HG03025 (cell line): ENCODE measurements around the gene QSOX2.
A peak's percentile ranks its signal among the peaks of the same experiment; 100 is the strongest.
"Not testable (repeated sequence)": the region's sequence is repeated elsewhere in the genome, so short reads cannot be mapped to it uniquely, and the experiment has no call there.

Experiments
- ATAC-seq: cut with Tn5 transposase; IDR thresholded peaks from one replicate; pipeline ENCODE4 v1.9.1; 2021; ENCODE audit warnings: mild to moderate bottlenecking, moderate library complexity; ENCODE audit not compliant: unreplicated experiment, low FRiP score

Gene QSOX2

DNA sequence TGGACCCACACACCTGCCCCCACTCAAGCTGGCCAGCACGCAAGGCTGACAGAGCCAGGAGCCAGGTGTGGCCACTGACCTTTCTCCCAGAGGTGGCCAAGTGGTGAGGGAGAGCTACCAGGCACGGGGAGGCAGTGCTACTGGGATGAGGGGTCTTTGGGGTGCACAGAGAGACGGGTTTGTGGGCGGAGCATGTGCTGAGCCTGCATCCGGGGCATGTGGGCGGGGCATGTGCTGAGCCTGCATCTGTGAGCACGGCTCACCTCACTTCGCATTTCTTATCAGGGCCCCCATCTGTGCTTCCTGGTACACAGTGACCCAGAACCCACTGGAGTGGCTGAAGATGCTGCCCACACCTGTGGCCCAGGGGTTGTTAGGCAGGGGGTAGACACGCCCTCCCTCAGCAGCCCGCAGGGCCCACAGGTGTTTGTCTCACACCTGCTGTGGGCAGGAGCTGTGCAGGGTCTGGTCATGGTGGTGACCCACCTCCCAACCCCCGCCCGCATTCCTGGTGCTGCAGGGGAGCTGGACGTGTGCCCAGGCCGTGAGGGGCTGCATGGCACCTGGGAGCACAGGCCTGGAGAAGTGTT is 36.8 kb upstream of the QSOX2 start:
- ATAC-seq, result no peak

DNA sequence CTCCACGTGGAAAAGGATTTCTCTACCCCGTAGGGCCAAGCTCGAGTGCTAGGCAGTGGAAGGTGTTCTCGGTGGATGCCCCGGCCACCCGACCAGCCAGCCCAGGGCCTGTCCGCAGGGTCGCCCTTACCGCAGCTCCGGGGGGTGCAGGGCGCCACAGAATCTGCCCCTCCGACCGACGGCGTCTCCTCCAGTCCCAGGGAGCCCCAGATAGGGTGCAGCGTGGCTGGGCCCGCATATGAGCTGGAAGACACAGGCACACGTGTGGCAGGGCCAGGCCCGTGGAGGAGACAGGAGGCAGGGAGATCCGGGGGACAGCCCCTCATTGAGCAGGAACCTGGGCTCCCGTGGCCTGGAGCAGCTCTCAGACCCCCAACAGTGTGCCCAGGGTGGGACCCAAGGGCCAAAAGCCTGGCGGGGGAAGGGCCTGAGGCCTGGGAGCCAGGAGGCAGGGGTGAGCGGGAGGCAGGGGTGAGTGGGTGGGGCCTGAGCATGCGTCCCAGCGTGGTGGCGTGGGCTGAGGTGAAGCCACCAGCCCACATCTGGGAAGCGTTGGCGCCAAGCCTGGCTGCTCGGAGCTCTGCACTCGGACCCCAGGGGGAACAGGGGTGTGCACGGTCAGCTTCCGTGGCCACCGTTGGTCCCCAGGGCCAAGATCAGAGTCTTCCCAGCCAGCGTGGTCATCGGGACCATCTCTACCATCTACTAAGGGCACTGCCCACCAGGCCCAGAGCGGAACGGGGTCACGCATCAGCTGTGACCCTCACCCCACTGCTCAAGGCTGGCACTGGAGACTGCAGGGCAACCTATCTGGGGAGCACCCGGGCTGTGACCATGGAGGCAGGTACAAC is 36.0 kb upstream of the QSOX2 start:
- ATAC-seq, result no peak

- no peak for ATAC-seq
Observed at GRCh38 chr9:136280535-136281315, 35.1 kb upstream of the QSOX2 start.

DNA sequence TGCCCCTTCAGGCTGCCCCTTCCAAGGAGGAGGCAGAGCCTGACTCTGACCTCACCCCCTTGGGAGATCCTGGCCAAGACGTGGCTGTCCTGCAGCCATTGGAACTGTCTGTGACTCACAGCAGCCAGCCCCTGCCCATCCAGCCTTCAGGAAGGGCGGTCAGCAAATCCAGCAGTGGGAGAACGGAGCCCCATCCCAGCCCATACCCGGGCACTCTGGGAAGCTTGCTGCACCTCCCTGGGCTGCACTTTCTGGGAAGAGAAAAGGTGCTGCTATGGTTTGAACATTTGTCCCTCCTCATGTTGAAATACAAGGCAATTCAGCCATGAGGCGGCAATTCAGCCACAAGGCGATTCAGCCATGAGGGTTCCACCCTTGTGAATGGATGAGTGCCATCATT is 33.9 kb upstream of the QSOX2 start:
- no peak for ATAC-seq

DNA sequence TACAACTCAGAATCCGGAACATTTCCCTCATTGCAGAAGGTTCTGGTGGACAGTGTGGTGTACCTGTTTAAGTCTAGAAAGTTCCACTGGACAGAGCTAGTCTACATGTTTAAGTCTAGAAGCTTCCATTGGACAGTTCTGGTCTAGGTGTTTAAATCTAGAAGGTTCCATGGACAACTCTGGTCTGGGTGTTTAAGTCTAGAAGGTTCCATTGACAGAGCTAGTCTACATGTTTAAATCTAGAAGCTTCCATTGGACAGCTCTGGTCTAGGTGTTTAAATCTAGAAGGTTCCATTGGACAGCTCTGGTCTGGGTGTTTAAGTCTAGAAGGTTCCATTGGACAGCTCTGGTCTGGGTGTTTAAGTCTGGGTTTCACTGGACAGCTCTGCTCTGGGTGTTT is 33.3 kb upstream of the QSOX2 start:
- ATAC-seq, result no peak

DNA sequence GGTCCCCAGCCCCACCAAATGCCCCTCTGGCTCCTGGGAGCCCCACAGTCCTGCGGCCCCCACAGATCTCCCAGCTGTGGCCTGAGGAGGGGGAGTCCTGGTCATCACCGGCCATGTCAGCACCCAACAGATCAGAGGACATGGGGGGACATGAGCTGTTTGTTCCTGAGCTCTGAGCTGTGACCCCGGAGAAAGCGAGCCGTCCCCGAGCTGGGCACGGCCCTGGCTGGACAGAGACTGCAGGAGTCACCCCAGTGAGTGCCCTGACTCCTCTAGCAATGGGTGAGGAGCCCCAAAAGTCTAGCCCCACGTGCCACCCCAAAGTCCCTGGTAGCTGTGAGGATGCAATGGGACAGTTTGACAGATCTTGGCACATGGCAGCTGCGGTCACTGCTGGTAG is 32.6 kb upstream of the QSOX2 start:
- no peak for ATAC-seq

DNA sequence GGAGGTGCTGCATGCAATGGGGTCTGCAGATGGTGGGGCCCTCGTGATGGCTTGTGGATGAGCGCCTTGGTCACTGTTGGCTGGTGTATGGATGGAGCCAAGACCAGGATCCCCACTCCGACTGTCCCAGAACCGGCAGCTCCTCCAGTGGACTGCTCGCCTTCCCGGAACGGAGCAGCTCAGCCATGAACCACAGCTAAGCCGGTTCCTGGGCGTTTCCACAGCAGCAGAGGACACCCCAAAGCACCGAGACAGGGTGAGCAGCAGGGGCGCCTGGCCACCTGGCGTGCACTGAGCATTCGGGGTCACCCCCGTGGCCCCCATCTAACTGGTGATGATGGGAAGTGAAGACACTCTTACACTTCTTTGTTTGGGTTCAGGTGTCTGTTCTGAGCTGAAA is 32.1 kb upstream of the QSOX2 start:
- ATAC-seq, result no peak

- ATAC-seq, result no peak
Observed at GRCh38 chr9:136276716-136277115, 31.1 kb upstream of the QSOX2 start.

GRCh38 chr9:136275655-136276429 is 30.2 kb upstream of the QSOX2 start:
- ATAC-seq, result no peak

DNA sequence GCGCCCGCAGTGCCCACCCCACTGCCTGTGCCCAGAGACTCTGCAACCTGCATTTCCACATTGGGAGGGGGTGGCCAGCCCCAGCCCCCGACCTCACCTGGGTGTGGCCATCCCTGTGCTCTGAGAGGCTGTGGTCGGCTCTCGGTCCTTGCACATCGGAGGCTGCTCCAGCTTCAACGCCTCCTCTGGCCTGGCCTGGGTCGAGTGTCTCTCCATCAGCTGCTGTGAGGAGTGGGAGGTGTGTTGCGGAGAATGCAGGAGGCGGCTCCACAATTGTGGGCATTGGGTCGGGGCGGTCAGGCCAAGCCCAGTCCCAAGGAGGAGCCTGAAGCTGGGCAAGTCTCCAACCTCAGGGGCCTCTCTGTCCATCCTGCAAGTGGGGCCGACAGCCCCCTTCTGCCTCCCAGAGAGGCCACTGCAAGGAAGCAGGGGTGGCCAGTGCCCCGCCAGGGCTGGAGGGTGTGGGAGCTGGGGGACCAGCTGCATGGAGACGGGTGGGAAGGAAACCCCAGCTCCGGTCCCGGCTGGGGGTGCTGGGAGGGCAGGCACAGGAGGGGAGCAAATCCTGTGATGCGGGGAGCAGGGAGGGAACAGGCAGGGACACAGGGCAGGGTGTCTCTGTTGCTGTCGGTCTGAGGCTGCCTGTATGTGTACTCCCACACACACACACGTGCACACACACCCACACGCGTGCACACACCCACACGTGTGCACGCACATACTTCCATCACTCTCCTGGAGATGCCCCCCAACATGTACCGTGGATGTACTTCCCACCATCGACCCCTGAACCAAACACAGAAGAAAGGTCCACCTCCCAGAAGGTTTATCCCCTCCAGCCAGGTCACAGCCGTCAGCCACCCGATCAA is 29.4 kb upstream of the QSOX2 start:
- no peak for ATAC-seq

GRCh38 chr9:136273921-136274785 is 28.5 kb upstream of the QSOX2 start:
- no peak for ATAC-seq

DNA sequence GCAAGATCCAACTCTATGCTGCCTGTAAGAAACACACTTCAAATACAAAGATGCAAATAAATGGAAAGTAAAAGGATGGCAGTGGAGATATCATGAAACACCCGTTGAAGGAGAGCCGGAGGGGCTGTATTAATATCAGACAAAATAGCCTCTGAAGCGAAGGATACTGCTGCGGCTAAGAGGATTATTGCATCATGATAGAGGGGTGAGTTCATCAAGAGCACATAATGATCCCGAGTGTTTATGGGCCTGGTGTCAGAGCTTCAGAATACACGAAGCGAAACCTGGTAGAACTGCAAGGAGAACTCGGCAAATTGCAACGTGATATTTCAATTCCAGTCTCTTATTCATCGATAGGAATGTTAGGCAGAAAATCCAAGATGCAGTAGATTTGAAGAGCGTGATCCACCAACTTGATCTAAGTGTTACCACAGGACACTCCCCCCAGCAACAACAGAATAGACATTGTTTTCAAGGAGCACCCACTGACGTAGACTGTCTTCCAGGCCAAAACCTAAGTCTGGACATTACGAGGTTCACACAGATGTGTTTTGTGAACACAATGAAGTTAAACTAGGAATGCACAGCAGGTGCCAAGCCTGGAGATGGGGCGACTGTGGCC is 27.7 kb upstream of the QSOX2 start:
- ATAC-seq, result no peak

DNA sequence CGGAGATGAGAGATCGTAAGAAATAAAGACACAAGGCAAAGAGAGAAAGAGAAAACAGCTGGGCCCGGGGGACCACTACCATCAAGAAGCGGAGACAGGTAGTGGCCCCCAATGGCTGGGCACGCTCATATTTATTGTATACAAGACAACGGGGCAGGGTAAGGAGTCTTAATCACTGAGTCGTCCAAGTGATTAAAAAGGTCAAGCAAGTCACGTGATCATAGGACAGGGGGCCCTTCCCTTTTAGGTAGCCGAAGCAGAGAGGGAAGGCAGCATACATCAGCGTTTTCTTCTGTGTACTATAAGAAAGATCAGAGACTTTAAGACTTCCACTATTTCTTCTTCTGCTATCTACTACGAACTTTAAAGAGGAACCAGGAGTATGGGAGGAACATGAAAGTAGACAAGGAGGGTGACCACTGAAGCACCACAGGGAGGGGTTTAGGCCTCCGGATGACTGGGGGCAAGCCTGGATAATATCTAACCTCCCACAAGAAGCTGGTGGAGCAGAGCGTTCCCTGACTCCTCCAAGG is 24.6 kb upstream of the QSOX2 start:
- no peak for ATAC-seq

GRCh38 chr9:136268735-136269134 is 23.1 kb upstream of the QSOX2 start:
- ATAC-seq, result no peak

DNA sequence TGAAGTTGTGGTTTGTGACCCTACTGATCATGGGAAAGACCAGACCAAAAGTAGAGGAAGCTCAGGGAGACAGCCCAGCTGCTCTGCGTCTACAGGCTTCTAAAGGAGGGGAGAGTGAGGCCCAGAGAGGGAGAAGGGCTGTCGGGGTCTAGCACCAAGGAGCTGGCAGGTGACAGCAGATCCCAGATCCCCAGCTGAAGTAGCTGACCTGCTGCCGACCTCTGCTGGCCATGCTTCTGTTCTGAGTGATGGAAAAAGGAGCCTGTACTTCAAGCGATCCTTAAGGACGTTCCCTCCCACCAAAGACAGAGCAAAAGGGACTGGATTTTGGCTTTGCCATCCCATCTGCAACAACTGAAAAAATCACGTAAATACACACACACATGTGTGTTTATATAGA is 22.7 kb upstream of the QSOX2 start:
- no peak for ATAC-seq

DNA sequence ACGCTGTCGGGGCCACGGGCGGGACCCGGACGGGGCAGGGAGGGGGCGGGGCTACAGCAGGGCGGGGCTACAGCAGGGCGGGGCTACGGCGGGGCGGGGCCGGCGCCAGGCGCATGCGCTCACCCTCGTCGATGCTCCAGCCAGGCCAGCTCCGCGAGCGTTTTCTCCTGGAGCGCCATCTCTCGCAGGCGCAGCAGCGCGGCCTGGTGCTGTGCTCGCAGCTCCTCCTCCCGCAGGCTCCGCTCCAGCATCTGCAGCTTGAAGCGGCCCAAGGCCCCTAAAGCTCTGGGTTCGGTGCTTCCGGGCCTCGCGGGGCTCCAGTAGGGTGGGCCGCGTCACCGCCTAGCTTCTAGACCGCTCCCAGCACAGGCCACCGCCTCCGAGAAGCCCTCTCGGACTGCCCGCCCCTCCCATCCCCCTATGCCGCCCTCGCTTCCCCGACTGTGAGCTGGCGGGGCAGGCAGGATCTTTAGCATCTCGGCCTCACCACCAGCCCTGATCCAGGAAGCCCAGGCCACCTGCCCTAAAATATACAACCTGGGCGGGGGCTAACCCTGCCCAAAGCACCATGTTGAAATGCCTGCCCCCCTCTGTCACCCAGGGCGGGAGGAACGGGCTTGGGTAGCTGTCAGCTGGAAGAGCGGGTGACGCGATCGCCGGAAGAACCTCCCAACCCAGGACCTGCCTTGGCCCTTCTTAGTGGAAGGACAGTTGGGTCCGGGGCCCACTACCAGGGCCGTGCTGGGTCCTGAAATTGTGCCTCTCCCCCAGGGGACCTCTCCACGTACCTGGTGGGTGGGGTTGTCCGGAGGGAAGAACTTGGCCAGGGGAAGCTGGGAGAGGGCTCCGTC is 21.9 kb upstream of the QSOX2 start:
- ATAC-seq, result peak; percentile 60

DNA sequence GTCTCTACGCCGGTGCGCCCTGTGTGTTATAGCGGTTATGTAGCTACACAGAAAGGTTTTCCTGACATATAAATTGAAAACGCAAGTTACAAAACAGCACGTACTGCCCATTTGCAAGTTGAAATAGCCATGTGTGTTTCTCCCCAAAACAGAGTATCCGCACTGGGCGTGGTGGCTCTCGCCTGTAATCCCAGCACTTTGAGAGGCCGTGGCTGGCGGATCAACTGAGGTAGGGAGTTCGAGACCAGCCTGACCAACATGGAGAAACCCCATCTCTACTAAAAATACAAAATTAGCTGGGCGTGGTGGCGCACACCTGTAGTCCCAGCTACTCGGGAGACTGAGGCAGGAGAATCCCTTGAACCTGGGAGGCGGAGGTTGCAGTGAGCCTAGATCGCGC is 21.0 kb upstream of the QSOX2 start:
- ATAC-seq, result not testable (repeated sequence)
